Measurements from ENCODE around the gene PARVG.

Gene PARVG

GRCh38 chr22:44166498-44167276, 14.0 kb upstream of the PARVG start:
- H3K4me2 ChIP-seq (ENCODE audit: low read length): no peak overlapping the region
- no peak overlapping the region for H3K4me3 ChIP-seq (ENCODE audit: low read length)

GRCh38 chr22:44167501-44167900, 13.2 kb upstream of the PARVG start:
- Histone ChIP-seq H3K79me2 (ENCODE audit: control insufficient read depth, low read length) (no peaks in the 10 kb centered on the region), H3K27me3 (ENCODE audit: control insufficient read depth, low read length) (no peaks in the 10 kb centered on the region), H3K9me2 (replicated peaks; ENCODE audit: control insufficient read depth, low read length) (no peaks in the 10 kb centered on the region), H3K9me3 (ENCODE audit: control insufficient read depth, insufficient read depth, low read length) (no peaks in the 10 kb centered on the region), H4K20me1 (ENCODE audit: control insufficient read depth, insufficient read depth, low read depth, low read length) (no peaks in the 10 kb centered on the region), H3K4me3 (ENCODE audit: low read length) (no peak overlapping the region), H3K4me2 (ENCODE audit: low read length) (no peak overlapping the region), H3F3A (ENCODE audit: control insufficient read depth, insufficient read depth) (no peaks in the 10 kb centered on the region), H3K27ac (ENCODE audit: low read depth, low read length) (no peak overlapping the region), H3K4me1 (ENCODE audit: control insufficient read depth, low read length) (peaks cover 1% of the 10 kb centered on the region), H3K36me3 (ENCODE audit: control insufficient read depth, low read length) (no peaks in the 10 kb centered on the region)
- TF ChIP-seq EZH2phosphoT487 (IDR thresholded peaks at IDR 0.05; ENCODE audit: borderline replicate concordance, low read length): no peak
- TF ChIP-seq CTCF (IDR thresholded peaks at IDR 0.05; ENCODE audit: low read depth, low read length, poor library complexity, severe bottlenecking): no peak

More at GRCh38 chr22:44166498-44167276, 14.0 kb upstream of the PARVG start:
- Histone ChIP-seq H3K4me1 (ENCODE audit: control insufficient read depth, low read length) (no peaks in the 10 kb centered on the region), H3K36me3 (ENCODE audit: control insufficient read depth, low read length) (no peaks in the 10 kb centered on the region), H3F3A (ENCODE audit: control insufficient read depth, insufficient read depth) (no peaks in the 10 kb centered on the region), H3K27ac (ENCODE audit: low read depth, low read length) (no peak overlapping the region), H3K9me2 (replicated peaks; ENCODE audit: control insufficient read depth, low read length) (no peaks in the 10 kb centered on the region), H3K79me2 (ENCODE audit: control insufficient read depth, low read length) (no peaks in the 10 kb centered on the region), H4K20me1 (ENCODE audit: control insufficient read depth, insufficient read depth, low read depth, low read length) (no peaks in the 10 kb centered on the region), H3K27me3 (ENCODE audit: control insufficient read depth, low read length) (no peaks in the 10 kb centered on the region), H3K9me3 (ENCODE audit: control insufficient read depth, insufficient read depth, low read length) (no peaks in the 10 kb centered on the region)
- TF ChIP-seq EZH2phosphoT487 (IDR thresholded peaks at IDR 0.05; ENCODE audit: borderline replicate concordance, low read length) (no peak), CTCF (IDR thresholded peaks at IDR 0.05; ENCODE audit: low read depth, low read length, poor library complexity, severe bottlenecking) (no peak)

GRCh38 chr22:44168206-44168605, 12.5 kb upstream of the PARVG start:
- Histone ChIP-seq H3K27me3 (ENCODE audit: control insufficient read depth, low read length) (no peaks in the 10 kb centered on the region), H3K36me3 (ENCODE audit: control insufficient read depth, low read length) (no peaks in the 10 kb centered on the region), H3K4me1 (ENCODE audit: control insufficient read depth, low read length) (peaks cover 6% of the 10 kb centered on the region), H3K4me2 (ENCODE audit: low read length) (no peak overlapping the region), H3F3A (ENCODE audit: control insufficient read depth, insufficient read depth) (no peaks in the 10 kb centered on the region), H3K9me3 (ENCODE audit: control insufficient read depth, insufficient read depth, low read length) (no peaks in the 10 kb centered on the region), H3K27ac (ENCODE audit: low read depth, low read length) (no peak overlapping the region), H3K9me2 (replicated peaks; ENCODE audit: control insufficient read depth, low read length) (no peaks in the 10 kb centered on the region), H3K79me2 (ENCODE audit: control insufficient read depth, low read length) (no peaks in the 10 kb centered on the region), H4K20me1 (ENCODE audit: control insufficient read depth, insufficient read depth, low read depth, low read length) (no peaks in the 10 kb centered on the region), H3K4me3 (ENCODE audit: low read length) (no peak overlapping the region)
- TF ChIP-seq CTCF (IDR thresholded peaks at IDR 0.05; ENCODE audit: low read depth, low read length, poor library complexity, severe bottlenecking) (no peak), EZH2phosphoT487 (IDR thresholded peaks at IDR 0.05; ENCODE audit: borderline replicate concordance, low read length) (no peak)
